BLaER1 treated with 17β-estradiol and CSF1 and Interleukin-3, amounts not matched to agents 10 nM and 100 nM (cell line): ENCODE data around the gene GTF3C5.
"Not testable (repeated sequence)": the region's sequence is repeated elsewhere in the genome, so short reads cannot be mapped to it uniquely, and the experiment has no call there.

Source experiments
- H3K27ac ChIP-seq, 11 experiments: shearing (Covaris generic); formaldehyde crosslinking; 2 replicates each; pipeline ENCODE4 v1.8.1; 2022
- H3K27me3 ChIP-seq, 11 experiments: shearing (Covaris generic); formaldehyde crosslinking; 2 replicates each; pipeline ENCODE4 v1.8.1; 2022
- H3K36me3 ChIP-seq, 11 experiments: shearing (Covaris generic); formaldehyde crosslinking; 2 replicates each; pipeline ENCODE4 v1.8.1; 2022
- H3K4me1 ChIP-seq, 10 experiments: shearing (Covaris generic); formaldehyde crosslinking; 2 replicates each; pipeline ENCODE4 v1.8.1; 2022
- H3K4me2 ChIP-seq, 11 experiments: shearing (Covaris generic); formaldehyde crosslinking; 2 replicates each; pipeline ENCODE4 v1.8.1; 2022
- H3K4me3 ChIP-seq, 10 experiments: shearing (Covaris generic); formaldehyde crosslinking; 2 replicates each; pipeline ENCODE4 v1.8.1; 2022
- H3K9ac ChIP-seq, 11 experiments: shearing (Covaris generic); formaldehyde crosslinking; 2 replicates each; pipeline ENCODE4 v1.8.1; 2022
- H3K9me3 ChIP-seq, 11 experiments: shearing (Covaris generic); formaldehyde crosslinking; replicated peaks in 1 of 11; 2 replicates each; pipeline ENCODE4 v1.8.1; 2022
- H4K20me1 ChIP-seq, 11 experiments: shearing (Covaris generic); formaldehyde crosslinking; 2 replicates each; pipeline ENCODE4 v1.8.1; 2022
- Cebpa-rat ChIP-seq, 11 experiments: shearing (Covaris generic); IDR thresholded peaks; 2 replicates each; pipeline ENCODE4 v1.8.1; 2022

Gene GTF3C5

GRCh38 chr9:133083688-133084087, 52.9 kb downstream of the GTF3C5 start:
- H4K20me1 ChIP-seq, H3K9me3 ChIP-seq: not testable (repeated sequence)
- peaks cover 0 to 44% (median 35%) of the 10 kb centered on the region in 10 experiments; a peak in 16 of 20 replicates for H3K4me1 ChIP-seq

GRCh38 chr9:133086212-133086860, 55.5 kb downstream of the GTF3C5 start:
- not testable (repeated sequence) for H3K9me3 ChIP-seq, H4K20me1 ChIP-seq, H3K9ac ChIP-seq, H3K27me3 ChIP-seq, H3K4me3 ChIP-seq, H3K36me3 ChIP-seq, H3K27ac ChIP-seq
- Histone ChIP-seq H3K4me1 (peaks cover 0 to 29% (median 22%) of the 10 kb centered on the region in 10 experiments; a peak in 15 of 20 replicates), H3K4me2 (peak overlapping the region in 1 of 11 experiments; percentile 32; a peak in 1 of 22 replicates)

More at GRCh38 chr9:133083688-133084087, 52.9 kb downstream of the GTF3C5 start:
- peak overlapping the region in 2 of 11 experiments; percentile 25 to 40; a peak in 1 of 22 replicates for H3K27ac ChIP-seq
- H3K27me3 ChIP-seq, H3K9ac ChIP-seq, H3K36me3 ChIP-seq, H3K4me3 ChIP-seq: not testable (repeated sequence)
- peak overlapping the region in 7 of 11 experiments; percentile 18 to 36 (median 32); a peak in 5 of 22 replicates for H3K4me2 ChIP-seq

GRCh38 chr9:133086894-133087293, 56.1 kb downstream of the GTF3C5 start:
- H3K27me3 ChIP-seq, result no peaks in the 10 kb centered on the region
- 0 out of 22 replicates have a peak, but pooled peaks cover 0 to 3% (median 0%) of the 10 kb centered on the region in 11 experiments for H3K36me3 ChIP-seq
- H3K9me3 ChIP-seq, result no peaks in the 10 kb centered on the region
- H4K20me1 ChIP-seq, result peaks cover 0 to 4% (median 0%) of the 10 kb centered on the region in 11 experiments; a peak in 2 of 22 replicates
- H3K4me1 ChIP-seq, result peaks cover 0 to 25% (median 17%) of the 10 kb centered on the region in 10 experiments; a peak in 14 of 20 replicates
- H3K9ac ChIP-seq, result 0 out of 22 replicates have a peak overlapping the region, but pooled peaks of 1 of the 11 experiments have one; percentile 6
- peak overlapping the region in 6 of 11 experiments; percentile 19 to 54 (median 40); a peak in 8 of 22 replicates for H3K4me2 ChIP-seq
- H3K4me3 ChIP-seq, result no peak overlapping the region
- TF ChIP-seq Cebpa-rat (IDR thresholded peaks at IDR 0.05), result no peak
- H3K27ac ChIP-seq, result no peak overlapping the region

- H3K4me3 ChIP-seq, result no peak overlapping the region
- no peak for TF ChIP-seq Cebpa-rat (IDR thresholded peaks at IDR 0.05)
Measured at GRCh38 chr9:133087429-133088145, 56.8 kb downstream of the GTF3C5 start.

GRCh38 chr9:133088146-133088750, 57.5 kb downstream of the GTF3C5 start:
- Histone ChIP-seq H3K4me2 (no peak overlapping the region), H3K9me3 (no peaks in the 10 kb centered on the region)
- no peak for TF ChIP-seq Cebpa-rat (IDR thresholded peaks at IDR 0.05)

More at GRCh38 chr9:133087429-133088145, 56.8 kb downstream of the GTF3C5 start:
- no peaks in the 10 kb centered on the region for H3K27me3 ChIP-seq
- H3K36me3 ChIP-seq, result 0 out of 22 replicates have a peak, but pooled peaks cover 0 to 3% (median 0%) of the 10 kb centered on the region in 11 experiments
- H3K9ac ChIP-seq, result 0 out of 22 replicates have a peak overlapping the region, but pooled peaks of 1 of the 11 experiments have one; percentile 6
- H3K9me3 ChIP-seq, result no peaks in the 10 kb centered on the region
- H3K4me2 ChIP-seq, result peak overlapping the region in 6 of 11 experiments; percentile 19 to 54 (median 40); a peak in 9 of 22 replicates
- H3K4me1 ChIP-seq, result peaks cover 0 to 19% (median 11%) of the 10 kb centered on the region in 10 experiments; a peak in 11 of 20 replicates
- peaks cover 0 to 4% (median 0%) of the 10 kb centered on the region in 11 experiments; a peak in 2 of 22 replicates for H4K20me1 ChIP-seq
- H3K27ac ChIP-seq, result no peak overlapping the region

GRCh38 chr9:133088756-133089155, 58.0 kb downstream of the GTF3C5 start:
- Histone ChIP-seq H3K27ac (no peak overlapping the region), H3K4me1 (peaks cover 0 to 15% (median 9%) of the 10 kb centered on the region in 10 experiments; a peak in 11 of 20 replicates), H3K4me2 (no peak overlapping the region)

More at GRCh38 chr9:133088146-133088750, 57.5 kb downstream of the GTF3C5 start:
- peaks cover 0 to 3% (median 0%) of the 10 kb centered on the region in 11 experiments; a peak in 2 of 22 replicates for H3K36me3 ChIP-seq
- peaks cover 0 to 4% (median 0%) of the 10 kb centered on the region in 11 experiments; a peak in 2 of 22 replicates for H4K20me1 ChIP-seq
- no peak overlapping the region for H3K27ac ChIP-seq
- no peak overlapping the region for H3K9ac ChIP-seq
- no peaks in the 10 kb centered on the region for H3K27me3 ChIP-seq
- peaks cover 0 to 17% (median 10%) of the 10 kb centered on the region in 10 experiments; a peak in 11 of 20 replicates for H3K4me1 ChIP-seq
- H3K4me3 ChIP-seq, result no peak overlapping the region

GRCh38 chr9:133089271-133089671, 58.5 kb downstream of the GTF3C5 start:
- no peak overlapping the region for H3K27ac ChIP-seq

More at GRCh38 chr9:133088756-133089155, 58.0 kb downstream of the GTF3C5 start:
- peaks cover 0 to 6% (median 0%) of the 10 kb centered on the region in 11 experiments; a peak in 2 of 22 replicates for H3K36me3 ChIP-seq
- H3K9ac ChIP-seq, result no peak overlapping the region
- TF ChIP-seq Cebpa-rat (IDR thresholded peaks at IDR 0.05), result no peak
- no peak overlapping the region for H3K4me3 ChIP-seq
- H4K20me1 ChIP-seq, result peaks cover 0 to 4% (median 0%) of the 10 kb centered on the region in 11 experiments; a peak in 2 of 22 replicates
- H3K9me3 ChIP-seq, result no peaks in the 10 kb centered on the region
- no peaks in the 10 kb centered on the region for H3K27me3 ChIP-seq

GRCh38 chr9:133090187-133090586, 59.4 kb downstream of the GTF3C5 start:
- peaks cover 0 to 15% (median 8%) of the 10 kb centered on the region in 10 experiments; a peak in 10 of 20 replicates for H3K4me1 ChIP-seq
- no peak overlapping the region for H3K4me3 ChIP-seq
- no peaks in the 10 kb centered on the region for H3K27me3 ChIP-seq
- H4K20me1 ChIP-seq, result peaks cover 0 to 4% (median 0%) of the 10 kb centered on the region in 11 experiments; a peak in 2 of 22 replicates
- no peak overlapping the region for H3K4me2 ChIP-seq
- H3K36me3 ChIP-seq, result peaks cover 0 to 14% (median 8%) of the 10 kb centered on the region in 11 experiments; a peak in 10 of 22 replicates
- H3K9ac ChIP-seq, result no peak overlapping the region
- peaks cover 0 to 5% (median 0%) of the 10 kb centered on the region in 11 experiments; a peak in 9 of 22 replicates for H3K9me3 ChIP-seq
- no peak overlapping the region for H3K27ac ChIP-seq
- no peak for TF ChIP-seq Cebpa-rat (IDR thresholded peaks at IDR 0.05)

More at GRCh38 chr9:133089271-133089671, 58.5 kb downstream of the GTF3C5 start:
- H3K4me3 ChIP-seq, result no peak overlapping the region
- H3K9ac ChIP-seq, result no peak overlapping the region
- H3K27me3 ChIP-seq, result no peaks in the 10 kb centered on the region
- H3K4me1 ChIP-seq, result peaks cover 0 to 15% (median 8%) of the 10 kb centered on the region in 10 experiments; a peak in 10 of 20 replicates
- H4K20me1 ChIP-seq, result peaks cover 0 to 4% (median 0%) of the 10 kb centered on the region in 11 experiments; a peak in 2 of 22 replicates
- H3K36me3 ChIP-seq, result peaks cover 0 to 11% (median under 1%) of the 10 kb centered on the region in 11 experiments; a peak in 6 of 22 replicates
- TF ChIP-seq Cebpa-rat (IDR thresholded peaks at IDR 0.05), result no peak
- H3K4me2 ChIP-seq, result no peak overlapping the region
- H3K9me3 ChIP-seq, result no peaks in the 10 kb centered on the region
